ENCODE measurements around the gene RASSF8.

Gene RASSF8

GRCh38 chr12:26128168-26128567 is 169.7 kb downstream of the RASSF8 start:
- Histone ChIP-seq H3K9me3 (ENCODE audit: low read length) (no peaks in the 10 kb centered on the region), H3K36me3 (ENCODE audit: insufficient read depth, low read length) (no peaks in the 10 kb centered on the region), H3K4me1 (ENCODE audit: insufficient read depth, low read length) (peaks cover 22% of the 10 kb centered on the region), H2AFZ (ENCODE audit: low read depth, low read length) (no peak overlapping the region), H3K27me3 (ENCODE audit: insufficient read depth, low read length) (peaks cover 57% of the 10 kb centered on the region), H3K4me3 (ENCODE audit: low read length) (no peak overlapping the region)
